Measurements from ENCODE around the gene APOBEC3A.

The APOBEC3A gene

DNA sequence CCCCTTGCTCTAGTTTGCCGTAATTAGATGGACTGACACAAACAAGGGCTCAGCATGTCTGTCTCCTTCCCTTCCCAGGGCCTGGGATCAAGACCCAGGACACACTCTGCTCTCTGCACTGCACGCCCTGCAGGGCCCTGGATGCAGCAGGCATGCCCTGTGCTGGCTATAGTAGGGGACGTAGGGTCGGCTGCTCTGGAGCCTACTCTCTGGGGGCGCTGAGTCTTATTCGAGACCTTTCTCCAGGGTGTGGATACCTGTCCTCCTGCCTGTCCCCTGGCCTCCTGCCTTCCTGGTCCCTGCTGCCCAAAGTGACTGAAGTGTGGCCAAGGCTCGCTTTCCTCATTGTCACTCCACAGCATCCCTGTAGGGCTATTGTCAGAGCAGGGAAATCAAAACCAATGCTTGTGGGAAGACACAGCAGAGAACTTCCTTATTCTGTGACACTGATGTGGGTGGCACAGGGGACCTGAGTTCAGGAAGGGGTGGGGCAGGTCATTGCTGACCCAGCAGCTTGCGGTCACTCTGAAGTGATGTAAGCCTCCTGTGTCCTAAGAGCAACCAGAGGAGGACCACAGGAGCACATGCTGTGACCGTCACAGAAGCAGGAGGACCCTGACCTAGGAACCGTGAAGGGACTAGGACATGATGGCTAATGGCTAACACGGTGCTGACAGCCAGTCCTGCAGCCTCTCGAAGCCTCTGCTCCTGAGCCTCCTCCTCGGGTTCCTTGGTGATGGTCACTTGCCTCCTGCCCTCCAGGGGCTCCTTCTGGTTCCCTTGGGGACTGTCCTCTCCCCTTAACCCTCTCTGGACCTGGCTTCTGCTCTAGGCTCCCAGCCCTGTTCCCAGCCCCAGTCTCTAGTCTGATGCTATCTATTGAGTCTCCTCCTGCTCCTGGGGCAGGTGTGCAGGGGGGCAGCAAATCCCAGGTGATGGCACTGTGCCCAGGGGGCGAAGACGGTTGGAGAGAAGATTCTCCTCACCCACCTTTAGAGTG, 10.3 kb downstream of the APOBEC3A start:
- no peak overlapping the region for H3K4me2 ChIP-seq (ENCODE audit: low read depth, low read length, poor library complexity, severe bottlenecking)
- no peaks in the 10 kb centered on the region for H3K27me3 ChIP-seq (ENCODE audit: low read length)
- no peaks in the 10 kb centered on the region for H3F3A ChIP-seq (ENCODE audit: insufficient read depth)
- H3K4me3 ChIP-seq (ENCODE audit: insufficient read depth, low read length, poor library complexity, severe bottlenecking), result no peak overlapping the region
- TF ChIP-seq CTCF (IDR thresholded peaks at IDR 0.05; ENCODE audit: insufficient read depth, low read length, poor library complexity, severe bottlenecking), result no peak
- TF ChIP-seq EZH2phosphoT487 (conservative IDR thresholded peaks at IDR 0.05; ENCODE audit: low read length), result no peak
- H3K27ac ChIP-seq (ENCODE audit: low read depth, low read length), result no peak overlapping the region
- no peaks in the 10 kb centered on the region for H3K36me3 ChIP-seq (ENCODE audit: low read length)
- H3K9ac ChIP-seq (ENCODE audit: low read length), result no peak overlapping the region
- no peaks in the 10 kb centered on the region for H3K9me3 ChIP-seq (ENCODE audit: insufficient read depth, low read length)
- no peaks in the 10 kb centered on the region for H3K9me2 ChIP-seq (replicated peaks; ENCODE audit: insufficient read depth, low read length)
- no peaks in the 10 kb centered on the region for H4K20me1 ChIP-seq (ENCODE audit: low read depth, low read length)
- H3K79me2 ChIP-seq (ENCODE audit: insufficient read depth, low read length), result no peaks in the 10 kb centered on the region
- no peak overlapping the region for H2AFZ ChIP-seq (ENCODE audit: low read depth, low read length, severe bottlenecking)

- TF ChIP-seq EZH2phosphoT487 (conservative IDR thresholded peaks at IDR 0.05; ENCODE audit: low read length), result no peak
- TF ChIP-seq CTCF (IDR thresholded peaks at IDR 0.05; ENCODE audit: insufficient read depth, low read length, poor library complexity, severe bottlenecking), result no peak
- no peak overlapping the region for H3K4me3 ChIP-seq (ENCODE audit: insufficient read depth, low read length, poor library complexity, severe bottlenecking)
- no peaks in the 10 kb centered on the region for H3K27me3 ChIP-seq (ENCODE audit: low read length)
- H3K79me2 ChIP-seq (ENCODE audit: insufficient read depth, low read length), result no peaks in the 10 kb centered on the region
- H3F3A ChIP-seq (ENCODE audit: insufficient read depth), result no peaks in the 10 kb centered on the region
- H2AFZ ChIP-seq (ENCODE audit: low read depth, low read length, severe bottlenecking), result no peak overlapping the region
- no peaks in the 10 kb centered on the region for H4K20me1 ChIP-seq (ENCODE audit: low read depth, low read length)
- H3K4me2 ChIP-seq (ENCODE audit: low read depth, low read length, poor library complexity, severe bottlenecking), result no peak overlapping the region
- H3K9me3 ChIP-seq (ENCODE audit: insufficient read depth, low read length), result no peaks in the 10 kb centered on the region
- no peaks in the 10 kb centered on the region for H3K9me2 ChIP-seq (replicated peaks; ENCODE audit: insufficient read depth, low read length)
- no peak overlapping the region for H3K27ac ChIP-seq (ENCODE audit: low read depth, low read length)
- no peaks in the 10 kb centered on the region for H3K36me3 ChIP-seq (ENCODE audit: low read length)
- no peak overlapping the region for H3K9ac ChIP-seq (ENCODE audit: low read length)
Measured at GRCh38 chr22:38968801-38969200, 11.4 kb downstream of the APOBEC3A start.

GRCh38 chr22:38970551-38970950, 13.1 kb downstream of the APOBEC3A start:
- Histone ChIP-seq H3K27me3 (ENCODE audit: low read length) (no peaks in the 10 kb centered on the region), H3K36me3 (ENCODE audit: low read length) (no peaks in the 10 kb centered on the region), H4K20me1 (ENCODE audit: low read depth, low read length) (no peaks in the 10 kb centered on the region), H3K9ac (ENCODE audit: low read length) (no peak overlapping the region), H3K9me3 (ENCODE audit: insufficient read depth, low read length) (no peaks in the 10 kb centered on the region), H3K27ac (ENCODE audit: low read depth, low read length) (no peak overlapping the region), H3K9me2 (replicated peaks; ENCODE audit: insufficient read depth, low read length) (no peaks in the 10 kb centered on the region), H3K4me2 (ENCODE audit: low read depth, low read length, poor library complexity, severe bottlenecking) (no peak overlapping the region), H2AFZ (ENCODE audit: low read depth, low read length, severe bottlenecking) (no peak overlapping the region), H3K4me3 (ENCODE audit: insufficient read depth, low read length, poor library complexity, severe bottlenecking) (no peak overlapping the region), H3K79me2 (ENCODE audit: insufficient read depth, low read length) (no peaks in the 10 kb centered on the region), H3F3A (ENCODE audit: insufficient read depth) (no peaks in the 10 kb centered on the region)
- no peak for TF ChIP-seq EZH2phosphoT487 (conservative IDR thresholded peaks at IDR 0.05; ENCODE audit: low read length)
- no peak for TF ChIP-seq CTCF (IDR thresholded peaks at IDR 0.05; ENCODE audit: insufficient read depth, low read length, poor library complexity, severe bottlenecking)
